Mesothelial cell of epicardium (in vitro differentiated cells): ENCODE measurements around the gene SCFD2. TPM values are rescaled to one million over a fixed set of nuclear protein-coding genes. Genes with fewer than 3 reads are reported as not detected.

Source experiments
- DNase-seq, 2 experiments: peaks; one replicate each; pipeline ENCODE4 v3.0.0; 2021; ENCODE audit warnings: low spot score in 2 of 2; ENCODE audit not compliant: unreplicated experiment in 2 of 2
- H3K27ac Mint-ChIP-seq: 2 replicates; pipeline ENCODE4 v1.8.0; 2021; ENCODE audit warnings: mixed read lengths
- H3K27me3 Mint-ChIP-seq: 2 replicates; pipeline ENCODE4 v1.8.0; 2021; ENCODE audit warnings: low read depth, mixed read lengths
- H3K36me3 Mint-ChIP-seq: 2 replicates; pipeline ENCODE4 v1.8.0; 2021; ENCODE audit warnings: mixed read lengths
- H3K4me1 Mint-ChIP-seq: 2 replicates; pipeline ENCODE4 v1.8.0; 2021; ENCODE audit warnings: mixed read lengths
- H3K4me3 Mint-ChIP-seq: 2 replicates; pipeline ENCODE4 v1.8.0; 2021; ENCODE audit warnings: mild to moderate bottlenecking, moderate library complexity, mixed read lengths
- H3K9me3 Mint-ChIP-seq: 2 replicates; pipeline ENCODE4 v1.8.0; 2021; ENCODE audit warnings: mixed read lengths
- CTCF ChIP-seq: fragments of 200-600 bp; sonication (generic); IDR thresholded peaks from one replicate; pipeline ENCODE4 v1.5.0; 2021; ENCODE audit warnings: antibody characterized with exemption; ENCODE audit not compliant: unreplicated experiment
- total RNA-seq: library from RNA; stranded (reverse); gene quantifications from 3 replicates; pipeline ENCODE4 v1.2.1, GENCODE V29; 2021

The SCFD2 gene
- total RNA-seq, 1 donor from 2014 or later: 15.6 TPM

GRCh38 chr4:52939325-52939724, 426.5 kb downstream of the SCFD2 start:
- no peak for TF ChIP-seq CTCF
- H3K4me1 Mint-ChIP-seq: peaks cover 4% of the 10 kb centered on the region

GRCh38 chr4:52937829-52938228, 428.0 kb downstream of the SCFD2 start:
- no peak for DNase-seq
- Mint-ChIP-seq H3K36me3 (no peaks in the 10 kb centered on the region), H3K27me3 (no peaks in the 10 kb centered on the region), H3K4me3 (no peak overlapping the region), H3K4me1 (peaks cover 10% of the 10 kb centered on the region), H3K27ac (no peak overlapping the region), H3K9me3 (no peaks in the 10 kb centered on the region)
- no peak for TF ChIP-seq CTCF

More at GRCh38 chr4:52939325-52939724, 426.5 kb downstream of the SCFD2 start:
- no peak for DNase-seq
- no peaks in the 10 kb centered on the region for H3K36me3 Mint-ChIP-seq
- no peak overlapping the region for H3K4me3 Mint-ChIP-seq
- H3K9me3 Mint-ChIP-seq: no peaks in the 10 kb centered on the region
- H3K27me3 Mint-ChIP-seq: no peaks in the 10 kb centered on the region
- H3K27ac Mint-ChIP-seq: no peak overlapping the region

- Mint-ChIP-seq H3K27ac (no peak overlapping the region), H3K9me3 (no peaks in the 10 kb centered on the region), H3K4me3 (no peak overlapping the region), H3K36me3 (no peaks in the 10 kb centered on the region), H3K4me1 (peaks cover 17% of the 10 kb centered on the region), H3K27me3 (no peaks in the 10 kb centered on the region)
- no peak for DNase-seq
- TF ChIP-seq CTCF: no peak
Observed at GRCh38 chr4:52936729-52937128, 429.1 kb downstream of the SCFD2 start.

GRCh38 chr4:52935317-52935716, 430.5 kb downstream of the SCFD2 start:
- H3K4me1 Mint-ChIP-seq: peaks cover 14% of the 10 kb centered on the region
- no peak for TF ChIP-seq CTCF
- H3K27ac Mint-ChIP-seq: no peak overlapping the region
- no peak overlapping the region for H3K4me3 Mint-ChIP-seq
- DNase-seq: no peak
- H3K36me3 Mint-ChIP-seq: no peaks in the 10 kb centered on the region
- no peaks in the 10 kb centered on the region for H3K27me3 Mint-ChIP-seq
- peaks cover 4% of the 10 kb centered on the region for H3K9me3 Mint-ChIP-seq

- no peak for DNase-seq
- Mint-ChIP-seq H3K36me3 (no peaks in the 10 kb centered on the region), H3K4me1 (peaks cover 15% of the 10 kb centered on the region), H3K27me3 (no peaks in the 10 kb centered on the region), H3K9me3 (peaks cover 7% of the 10 kb centered on the region), H3K4me3 (no peak overlapping the region), H3K27ac (no peak overlapping the region)
- TF ChIP-seq CTCF: no peak
Observed at GRCh38 chr4:52933738-52934137, 432.1 kb downstream of the SCFD2 start.
